Right atrium auricular region (tissue), 2 donors: ENCODE data around the gene MPEG1. TPM values are rescaled to one million over a fixed set of nuclear protein-coding genes. Genes with fewer than 3 reads are reported as not detected.

Experiments
- DNase-seq: peaks from one replicate; pipeline ENCODE4 v3.0.0-alpha.2; 2019; ENCODE audit warnings: low spot score
- H3K27ac ChIP-seq, 2 donors: fragments of 200-600 bp; sonication (generic); 1 replicate in 1 of 2; 2 replicates in 1 of 2; pipeline ENCODE4 v1.5.1; 2016 to 2019
- H3K27me3 ChIP-seq, 2 donors: fragments of 200-600 bp; sonication (generic); one replicate each; pipeline versions ENCODE4 v1.5.1 to v1.6.0; 2017 to 2019
- H3K36me3 ChIP-seq: fragments of 200-600 bp; sonication (generic); one replicate; pipeline ENCODE4 v1.5.1; 2016
- H3K4me1 ChIP-seq, 2 donors: fragments of 200-600 bp; sonication (generic); one replicate each; pipeline versions ENCODE4 v1.5.1 to v1.6.0; 2017 to 2019
- H3K4me3 ChIP-seq, 2 donors: fragments of 200-600 bp; sonication (generic); 1 replicate in 1 of 2; 2 replicates in 1 of 2; pipeline ENCODE4 v1.5.1; 2017 to 2019; ENCODE audit warnings: mild to moderate bottlenecking in 1 of 2, moderate library complexity in 1 of 2
- H3K9me3 ChIP-seq, 2 donors: fragments of 200-600 bp; sonication (generic); one replicate each; pipeline ENCODE4 v1.5.1; 2019
- total RNA-seq, 2 donors: library from RNA; depleted of rRNA; stranded (reverse); fragments of >200 nt; gene quantifications; one replicate each; pipeline ENCODE4 v1.1.0, GENCODE V29; 2016
- TF ChIP-seq, protein P1 (sequence below), 2 donors: fragments of 200-600 bp; sonication (generic); IDR thresholded peaks; one replicate each; pipeline ENCODE4 v1.5.1; 2019; ENCODE audit warnings: antibody characterized with exemption in 2 of 2

Gene MPEG1
- total RNA-seq, 2 donors from 2014 or later: 5.2 to 10.0 TPM

DNA sequence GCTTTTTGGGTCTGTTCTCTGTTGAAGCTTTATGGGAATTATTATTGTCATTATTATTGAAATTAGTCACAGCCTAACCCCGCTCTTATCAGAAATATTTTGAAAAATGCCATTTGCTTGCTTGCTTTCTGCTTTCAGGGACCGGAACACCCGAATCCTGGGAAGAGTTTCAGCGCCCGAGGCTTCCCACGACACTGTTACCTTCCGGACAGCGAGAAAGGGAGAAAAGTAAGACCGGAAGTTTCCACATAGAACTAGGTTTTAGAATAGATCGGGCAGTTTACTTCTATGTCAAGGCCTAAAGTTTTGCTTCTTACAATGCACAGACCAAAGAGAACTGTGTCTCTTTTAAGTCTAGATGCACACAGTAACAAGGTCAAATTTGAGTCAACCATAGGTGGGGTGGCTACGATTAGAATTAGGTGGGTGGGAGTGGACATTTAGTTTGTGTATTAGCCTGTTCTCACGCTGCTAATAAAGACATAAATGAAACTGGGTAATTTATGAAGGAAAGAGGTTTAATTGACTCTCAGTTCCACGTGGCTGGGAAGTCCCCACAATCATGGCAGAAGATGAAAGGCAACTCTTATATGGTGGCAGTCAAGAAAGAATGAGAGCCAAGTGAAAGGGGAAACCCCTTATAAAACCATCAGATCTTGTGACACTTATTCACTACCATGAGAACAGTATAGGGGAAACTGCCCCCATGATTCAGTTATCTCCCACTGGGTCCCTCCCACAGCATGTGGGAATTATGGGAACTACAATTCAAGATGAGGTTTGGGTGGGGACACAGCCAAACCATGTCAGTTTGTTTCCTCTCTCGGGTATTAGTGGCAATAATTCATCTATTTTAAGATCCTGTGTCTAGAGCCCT is 12.9 kb downstream of the MPEG1 start:
- Histone ChIP-seq H3K27ac (no peak overlapping the region), H3K4me3 (no peak overlapping the region)

DNA sequence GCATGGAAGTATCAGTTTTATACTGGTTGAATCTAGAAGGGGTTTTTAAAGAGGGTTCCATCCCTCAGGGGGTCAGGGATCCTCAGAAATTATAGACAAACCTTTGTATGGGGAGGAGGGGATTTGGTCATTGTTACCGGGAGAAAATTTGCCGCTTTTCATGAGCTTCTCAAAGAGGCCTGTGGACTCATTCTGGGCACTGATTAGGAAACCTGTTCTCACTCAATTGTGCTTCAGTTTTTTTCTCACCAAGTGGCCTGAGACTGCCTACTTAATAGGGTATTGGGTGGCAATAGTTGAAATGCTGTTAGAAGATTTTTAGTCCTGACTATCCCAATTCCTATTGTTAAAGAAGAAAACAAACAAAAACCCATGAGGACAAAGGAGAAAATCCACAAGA is 14.0 kb downstream of the MPEG1 start:
- TF ChIP-seq, protein P1, sequence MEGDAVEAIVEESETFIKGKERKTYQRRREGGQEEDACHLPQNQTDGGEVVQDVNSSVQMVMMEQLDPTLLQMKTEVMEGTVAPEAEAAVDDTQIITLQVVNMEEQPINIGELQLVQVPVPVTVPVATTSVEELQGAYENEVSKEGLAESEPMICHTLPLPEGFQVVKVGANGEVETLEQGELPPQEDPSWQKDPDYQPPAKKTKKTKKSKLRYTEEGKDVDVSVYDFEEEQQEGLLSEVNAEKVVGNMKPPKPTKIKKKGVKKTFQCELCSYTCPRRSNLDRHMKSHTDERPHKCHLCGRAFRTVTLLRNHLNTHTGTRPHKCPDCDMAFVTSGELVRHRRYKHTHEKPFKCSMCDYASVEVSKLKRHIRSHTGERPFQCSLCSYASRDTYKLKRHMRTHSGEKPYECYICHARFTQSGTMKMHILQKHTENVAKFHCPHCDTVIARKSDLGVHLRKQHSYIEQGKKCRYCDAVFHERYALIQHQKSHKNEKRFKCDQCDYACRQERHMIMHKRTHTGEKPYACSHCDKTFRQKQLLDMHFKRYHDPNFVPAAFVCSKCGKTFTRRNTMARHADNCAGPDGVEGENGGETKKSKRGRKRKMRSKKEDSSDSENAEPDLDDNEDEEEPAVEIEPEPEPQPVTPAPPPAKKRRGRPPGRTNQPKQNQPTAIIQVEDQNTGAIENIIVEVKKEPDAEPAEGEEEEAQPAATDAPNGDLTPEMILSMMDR (IDR thresholded peaks at IDR 0.05): no peak
- Histone ChIP-seq H3K36me3 (no peaks in the 10 kb centered on the region), H3K27ac (no peak overlapping the region), H3K9me3 (no peaks in the 10 kb centered on the region), H3K4me3 (no peak overlapping the region), H3K4me1 (peaks cover 0 to 12% of the 10 kb centered on the region in 2 donors), H3K27me3 (no peaks in the 10 kb centered on the region)
- no peak for DNase-seq

More for the DNA sequence above, 12.9 kb downstream of the MPEG1 start:
- no peaks in the 10 kb centered on the region for H3K9me3 ChIP-seq
- H3K36me3 ChIP-seq: peaks cover 1% of the 10 kb centered on the region
- peaks cover 0 to 12% of the 10 kb centered on the region in 2 donors for H3K4me1 ChIP-seq
- DNase-seq: no peak
- H3K27me3 ChIP-seq: no peaks in the 10 kb centered on the region
- TF ChIP-seq, protein P1 (IDR thresholded peaks at IDR 0.05): no peak

DNA sequence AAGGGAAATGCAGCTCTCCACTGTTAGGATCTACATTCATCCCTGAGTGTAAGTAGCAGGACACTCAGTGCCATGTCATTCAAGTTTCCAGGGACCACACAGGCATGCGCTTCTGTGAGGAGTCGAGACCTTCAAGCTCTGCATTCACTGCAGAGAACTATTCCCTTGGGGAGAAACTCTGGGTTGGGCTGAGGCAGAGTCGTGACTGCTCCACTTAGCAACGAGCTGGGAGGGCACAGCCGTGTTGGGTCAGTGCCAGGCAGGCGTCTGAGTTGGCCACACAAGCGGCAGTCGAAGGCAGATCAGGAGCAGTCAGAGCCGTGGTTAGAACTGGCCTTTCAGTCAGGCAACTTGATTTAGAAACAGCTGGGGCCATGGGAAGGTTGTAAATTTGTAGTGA is 14.7 kb downstream of the MPEG1 start:
- Histone ChIP-seq H3K36me3 (no peaks in the 10 kb centered on the region), H3K27me3 (no peaks in the 10 kb centered on the region), H3K27ac (no peak overlapping the region), H3K9me3 (no peaks in the 10 kb centered on the region), H3K4me3 (no peak overlapping the region), H3K4me1 (peaks cover 0 to 12% of the 10 kb centered on the region in 2 donors)
- TF ChIP-seq, protein P1 (IDR thresholded peaks at IDR 0.05): no peak
- peak; percentile 73 for DNase-seq

DNA sequence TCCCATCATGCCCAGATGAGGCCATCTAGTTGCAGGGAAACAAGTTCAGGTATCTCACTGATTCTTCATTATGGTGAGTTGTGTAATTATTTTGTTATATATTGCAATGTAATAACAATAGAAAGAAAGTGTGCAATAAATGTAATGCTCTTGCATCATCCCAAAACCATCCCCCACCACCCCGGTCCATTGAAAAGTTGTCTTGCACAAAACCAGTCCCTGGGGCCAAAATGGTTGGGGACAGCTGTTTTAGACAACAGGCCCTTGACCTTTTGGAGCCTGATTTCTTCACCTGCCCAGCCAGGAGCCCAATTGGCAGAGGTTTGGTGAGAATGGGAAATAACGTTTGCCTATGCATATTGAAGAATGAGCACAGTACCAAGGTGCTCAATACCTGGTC is 15.9 kb downstream of the MPEG1 start:
- DNase-seq: no peak
- TF ChIP-seq, protein P1 (IDR thresholded peaks at IDR 0.05): no peak
- no peaks in the 10 kb centered on the region for H3K9me3 ChIP-seq
- peaks cover 0 to 12% of the 10 kb centered on the region in 2 donors for H3K4me1 ChIP-seq
- no peak overlapping the region for H3K4me3 ChIP-seq
- no peaks in the 10 kb centered on the region for H3K36me3 ChIP-seq
- H3K27me3 ChIP-seq: no peaks in the 10 kb centered on the region
- no peak overlapping the region for H3K27ac ChIP-seq

DNA sequence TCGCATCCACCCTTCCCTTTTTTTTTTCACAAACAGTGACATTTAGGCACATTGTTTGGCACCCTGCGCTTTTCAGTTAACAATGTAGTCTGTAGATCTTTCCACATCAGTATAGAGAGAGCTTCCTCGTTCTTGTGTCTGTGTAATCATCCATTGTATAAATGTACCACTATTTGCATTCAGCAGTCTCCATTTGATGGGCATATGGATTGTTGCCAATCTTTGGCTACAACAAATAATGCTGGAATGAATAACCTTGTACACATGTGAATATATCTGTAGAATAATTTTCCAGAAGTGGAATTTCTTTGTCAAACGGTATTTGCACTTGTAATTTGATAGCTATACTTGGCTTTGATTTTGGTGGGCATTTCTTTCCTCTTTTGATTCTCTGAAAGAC is 17.1 kb downstream of the MPEG1 start:
- no peaks in the 10 kb centered on the region for H3K27me3 ChIP-seq
- TF ChIP-seq, protein P1 (IDR thresholded peaks at IDR 0.05): no peak
- H3K9me3 ChIP-seq: no peaks in the 10 kb centered on the region
- no peaks in the 10 kb centered on the region for H3K36me3 ChIP-seq
- H3K4me1 ChIP-seq: peaks cover 0 to 12% of the 10 kb centered on the region in 2 donors
- H3K4me3 ChIP-seq: no peak overlapping the region
- DNase-seq: no peak
- H3K27ac ChIP-seq: no peak overlapping the region
